ENCODE data around the gene GABBR2. TPM values are rescaled to one million over a fixed set of nuclear protein-coding genes. Genes with fewer than 3 reads are reported as not detected.

The GABBR2 gene
- total and polyA plus RNA-seq, 5 experiments from 2014 or later: not detected

- H3K36me3 Mint-ChIP-seq: no peaks in the 10 kb centered on the region
- no peaks in the 10 kb centered on the region for H3K9me3 Mint-ChIP-seq
- DNase-seq: no peak
- no peak overlapping the region for H3K27ac Mint-ChIP-seq
- POLR2A ChIA-PET: interaction anchor here (0.6 kb wide), 1 partner anchor 20 kb away, joined by 3 read pairs; no protein-coding TSS in a partner anchor
- H3K4me1 Mint-ChIP-seq: peaks cover 0 to 7% (median 2%) of the 10 kb centered on the region in 4 donors
- ATAC-seq: no peak
- no peak overlapping the region for H3K4me3 Mint-ChIP-seq
- peaks cover 0 to 2% (median 0%) of the 10 kb centered on the region in 5 donors for H3K27me3 Mint-ChIP-seq
These were observed 329.2 kb downstream of the GABBR2 start for GRCh38 chr9:98379572-98379971.

DNA sequence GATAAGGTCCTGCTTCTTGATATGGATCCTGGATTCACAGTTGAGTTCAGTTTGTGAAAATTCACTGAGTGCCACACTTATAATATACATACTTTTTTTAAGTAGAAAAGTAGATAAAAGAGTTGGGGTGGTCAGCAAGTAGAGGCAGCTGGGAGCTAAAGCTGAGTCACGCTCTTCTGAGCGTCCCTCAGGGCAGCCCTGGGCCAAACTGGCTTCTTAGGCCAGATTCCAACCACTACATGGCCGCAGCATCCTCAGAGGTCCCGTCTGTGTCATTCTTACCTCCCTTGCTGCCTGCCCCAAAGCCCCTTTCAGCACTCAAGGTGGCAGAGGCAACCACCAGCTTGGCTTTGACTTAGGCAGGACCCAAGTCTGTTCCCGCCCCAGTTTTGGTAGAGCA is 329.9 kb downstream of the GABBR2 start:
- ATAC-seq (no peak), DNase-seq (no peak)
- peaks cover 0 to 2% (median 0%) of the 10 kb centered on the region in 5 donors for H3K27me3 Mint-ChIP-seq
- no peaks in the 10 kb centered on the region for H3K36me3 Mint-ChIP-seq
- no peak overlapping the region for H3K4me3 Mint-ChIP-seq
- H3K9me3 Mint-ChIP-seq: no peaks in the 10 kb centered on the region
- POLR2A ChIA-PET: no interaction called here
- H3K27ac Mint-ChIP-seq: no peak overlapping the region
- peaks cover 0 to 7% (median 2%) of the 10 kb centered on the region in 4 donors for H3K4me1 Mint-ChIP-seq

- ATAC-seq (no peak), DNase-seq (no peak)
- H3K9me3 Mint-ChIP-seq: no peaks in the 10 kb centered on the region
- H3K27me3 Mint-ChIP-seq: peaks cover 0 to 2% (median 0%) of the 10 kb centered on the region in 5 donors
- no peaks in the 10 kb centered on the region for H3K36me3 Mint-ChIP-seq
- no peak overlapping the region for H3K4me3 Mint-ChIP-seq
- POLR2A ChIA-PET: no interaction called here
- H3K27ac Mint-ChIP-seq: peak overlapping the region in 1 of 10 donors; percentile 68
- peaks cover 0 to 7% (median 2%) of the 10 kb centered on the region in 4 donors for H3K4me1 Mint-ChIP-seq
These were observed 330.4 kb downstream of the GABBR2 start for GRCh38 chr9:98378206-98378780.

- POLR2A ChIA-PET: no interaction called here
- Mint-ChIP-seq H3K36me3 (no peaks in the 10 kb centered on the region), H3K27me3 (peaks cover 0 to 2% (median 0%) of the 10 kb centered on the region in 5 donors), H3K4me1 (peaks cover 0 to 6% (median 2%) of the 10 kb centered on the region in 4 donors), H3K27ac (no peak overlapping the region), H3K9me3 (no peaks in the 10 kb centered on the region), H3K4me3 (no peak overlapping the region)
- ATAC-seq (no peak), DNase-seq (no peak)
These were observed 333.5 kb downstream of the GABBR2 start for GRCh38 chr9:98375138-98375726.

DNA sequence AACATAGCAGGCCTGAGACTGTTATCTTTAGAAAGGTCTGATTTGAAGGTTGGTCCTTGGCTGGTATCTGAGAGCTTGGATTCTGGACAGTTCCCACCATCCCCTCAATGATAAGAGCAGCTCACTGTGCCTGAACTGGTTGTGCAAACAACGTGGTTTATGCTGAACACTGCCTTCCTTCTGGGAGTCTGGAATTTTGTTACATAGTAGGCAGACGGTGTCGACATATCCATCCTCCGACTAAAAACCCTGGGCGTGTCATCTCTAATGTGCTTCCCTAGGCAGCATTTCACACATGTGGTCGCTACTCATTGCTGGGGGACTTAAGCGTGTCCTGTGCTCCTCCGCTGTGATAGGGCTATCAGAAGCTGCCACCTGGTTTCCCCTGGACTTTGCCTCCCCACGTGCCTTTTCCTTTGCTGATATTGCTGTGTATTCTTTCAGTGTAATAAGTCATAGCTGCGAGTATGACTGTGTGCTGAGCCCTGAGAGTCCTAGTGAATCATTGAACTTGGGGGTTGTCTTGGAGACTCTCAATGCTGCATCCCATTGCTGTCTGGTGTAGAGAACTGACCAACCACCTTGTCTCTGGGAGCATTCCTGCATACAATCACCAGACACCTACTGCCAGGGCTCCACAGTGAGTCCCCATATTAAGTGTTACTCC is 334.2 kb downstream of the GABBR2 start:
- H3K27ac Mint-ChIP-seq: no peak overlapping the region
- peaks cover 0 to 3% (median 0%) of the 10 kb centered on the region in 5 donors for H3K27me3 Mint-ChIP-seq
- ATAC-seq (no peak), DNase-seq (no peak)
- POLR2A ChIA-PET: no interaction called here
- peaks cover 0 to 5% (median 2%) of the 10 kb centered on the region in 4 donors for H3K4me1 Mint-ChIP-seq
- no peaks in the 10 kb centered on the region for H3K9me3 Mint-ChIP-seq
- no peak overlapping the region for H3K4me3 Mint-ChIP-seq
- H3K36me3 Mint-ChIP-seq: no peaks in the 10 kb centered on the region

DNA sequence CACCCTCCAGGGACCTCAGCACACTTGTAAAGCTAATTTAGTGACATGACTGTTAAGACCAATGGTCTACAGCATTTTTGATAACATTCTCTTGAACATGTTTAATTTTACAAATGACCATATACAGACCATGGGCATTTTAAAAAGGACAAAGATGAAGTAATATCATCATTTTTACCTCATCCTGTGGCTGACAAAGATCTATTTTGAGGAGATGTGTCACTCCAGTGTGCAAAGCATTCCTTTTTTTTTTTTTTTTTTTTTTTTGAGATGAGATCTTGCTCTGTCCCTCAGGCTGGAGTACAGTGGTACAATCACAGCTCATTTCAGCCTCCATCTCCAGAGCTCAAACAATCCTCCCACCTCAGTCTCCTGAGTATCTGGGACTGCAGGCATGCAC is 335.1 kb downstream of the GABBR2 start:
- Mint-ChIP-seq H3K36me3 (no peaks in the 10 kb centered on the region), H3K27ac (no peak overlapping the region), H3K4me3 (no peak overlapping the region), H3K27me3 (peaks cover 0 to 8% (median 3%) of the 10 kb centered on the region in 5 donors), H3K9me3 (no peaks in the 10 kb centered on the region), H3K4me1 (peaks cover 0 to 5% (median 2%) of the 10 kb centered on the region in 4 donors)
- POLR2A ChIA-PET: no interaction called here
- DNase-seq: no peak
- ATAC-seq: no peak

DNA sequence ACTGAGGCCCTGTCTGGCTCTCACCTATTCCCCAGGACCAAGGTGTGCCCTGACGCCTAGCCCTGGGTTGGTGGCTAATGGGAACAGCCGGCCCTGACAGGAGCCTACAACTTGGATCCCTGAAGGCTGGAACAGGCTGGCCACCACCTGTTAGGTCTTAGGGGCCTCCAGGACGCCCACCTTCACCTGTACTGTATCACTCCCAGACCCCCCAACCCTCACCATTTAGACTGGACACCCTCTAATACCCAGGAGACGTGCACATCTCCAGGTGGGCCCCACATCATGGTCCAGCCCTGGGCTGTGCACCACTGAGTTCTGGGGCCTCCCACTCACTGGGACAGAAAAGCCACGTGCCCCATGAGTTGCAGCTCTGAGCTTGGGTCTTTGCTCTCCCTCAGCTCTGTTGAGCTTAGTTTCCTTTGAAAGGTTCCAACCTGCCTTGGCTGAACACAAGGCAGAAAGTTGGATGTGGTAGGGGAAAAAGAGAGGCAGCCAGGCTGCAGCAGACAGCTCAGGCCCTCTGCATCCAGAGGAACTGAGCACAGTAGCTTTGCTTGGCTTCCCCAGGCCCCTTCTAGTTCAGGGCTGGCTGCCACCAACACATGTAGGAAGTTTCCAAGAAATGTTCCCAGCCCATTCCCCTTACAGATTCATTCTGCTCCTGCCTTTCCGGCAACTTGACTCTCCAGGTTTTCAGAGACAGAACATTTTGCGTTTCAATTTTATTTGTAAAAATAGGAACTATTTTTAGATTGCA is 336.5 kb downstream of the GABBR2 start:
- Mint-ChIP-seq H3K4me1 (peaks cover 0 to 5% (median 2%) of the 10 kb centered on the region in 4 donors), H3K27ac (no peak overlapping the region), H3K27me3 (peaks cover 2 to 17% (median 6%) of the 10 kb centered on the region in 5 donors), H3K4me3 (no peak overlapping the region), H3K36me3 (no peaks in the 10 kb centered on the region), H3K9me3 (peaks cover 0 to 4% (median 0%) of the 10 kb centered on the region in 9 donors)
- DNase-seq: no peak
- POLR2A ChIA-PET: no interaction called here
- ATAC-seq: no peak

- no peak for ATAC-seq
- Mint-ChIP-seq H3K27me3 (peaks cover 3 to 25% (median 8%) of the 10 kb centered on the region in 5 donors), H3K4me1 (peaks cover 0 to 5% (median 2%) of the 10 kb centered on the region in 4 donors)
These were observed 337.8 kb downstream of the GABBR2 start for GRCh38 chr9:98370976-98371315.

DNA sequence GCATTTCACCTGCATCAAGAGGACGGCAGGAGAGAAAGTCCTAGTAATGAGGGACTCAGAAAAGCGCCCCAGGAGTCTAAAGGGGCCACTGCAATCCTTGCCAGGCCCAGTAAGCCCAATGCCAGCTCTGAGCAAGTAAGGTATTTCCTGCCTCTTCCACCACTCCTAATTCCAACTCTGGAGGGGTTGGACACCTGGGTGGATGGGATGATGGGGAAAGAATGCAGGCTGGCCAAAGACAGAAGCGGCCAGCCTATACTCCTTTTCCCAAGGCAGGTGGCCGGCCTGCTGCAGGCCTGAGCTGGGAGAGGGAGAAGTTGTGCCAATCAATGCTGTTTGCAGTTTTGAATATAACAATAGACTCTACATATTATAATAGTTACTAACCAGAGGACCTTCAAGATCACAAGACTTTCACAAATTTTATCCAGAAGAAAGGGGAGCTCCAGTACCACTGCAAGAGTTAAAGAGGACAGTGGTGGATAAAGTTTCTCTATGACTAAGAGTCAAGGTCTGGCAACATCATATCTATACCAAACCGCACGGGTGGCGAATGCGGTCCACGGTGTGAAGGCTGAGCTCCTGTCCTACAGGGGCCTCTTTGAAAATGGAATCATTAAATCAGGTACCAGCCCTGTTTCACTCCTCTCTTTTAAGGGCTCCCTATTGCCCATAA is 338.3 kb downstream of the GABBR2 start:
- no peak for ATAC-seq
- H3K27ac Mint-ChIP-seq: no peak overlapping the region

More at GRCh38 chr9:98370976-98371315, 337.8 kb downstream of the GABBR2 start:
- Mint-ChIP-seq H3K27ac (no peak overlapping the region), H3K36me3 (peaks cover 0 to 10% (median 6%) of the 10 kb centered on the region in 3 donors), H3K9me3 (peaks cover 0 to 15% (median 4%) of the 10 kb centered on the region in 9 donors), H3K4me3 (no peak overlapping the region)
- no peak for DNase-seq
- POLR2A ChIA-PET: no interaction called here

GRCh38 chr9:98369896-98370295 is 338.8 kb downstream of the GABBR2 start:
- POLR2A ChIA-PET: no interaction called here
- Mint-ChIP-seq H3K36me3 (peaks cover 0 to 17% (median 12%) of the 10 kb centered on the region in 3 donors), H3K4me1 (no peaks in the 10 kb centered on the region), H3K9me3 (peaks cover 0 to 25% (median 10%) of the 10 kb centered on the region in 9 donors), H3K4me3 (no peak overlapping the region), H3K27ac (no peak overlapping the region), H3K27me3 (peaks cover 3 to 25% (median 10%) of the 10 kb centered on the region in 5 donors)
- ATAC-seq (no peak), DNase-seq (no peak)

More for the DNA sequence above, 338.3 kb downstream of the GABBR2 start:
- H3K4me1 Mint-ChIP-seq: peaks cover 0 to 5% (median 2%) of the 10 kb centered on the region in 4 donors
- no peak for DNase-seq
- peaks cover 3 to 25% (median 8%) of the 10 kb centered on the region in 5 donors for H3K27me3 Mint-ChIP-seq
- no peak overlapping the region for H3K4me3 Mint-ChIP-seq
- POLR2A ChIA-PET: no interaction called here
- peaks cover 0 to 15% (median 7%) of the 10 kb centered on the region in 3 donors for H3K36me3 Mint-ChIP-seq
- peaks cover 0 to 20% (median 8%) of the 10 kb centered on the region in 9 donors for H3K9me3 Mint-ChIP-seq

GRCh38 chr9:98369471-98369870 is 339.3 kb downstream of the GABBR2 start:
- Mint-ChIP-seq H3K27ac (no peak overlapping the region), H3K9me3 (peaks cover 0 to 27% (median 11%) of the 10 kb centered on the region in 9 donors), H3K4me3 (no peak overlapping the region), H3K27me3 (peaks cover 3 to 25% (median 10%) of the 10 kb centered on the region in 5 donors), H3K36me3 (peaks cover 0 to 17% (median 14%) of the 10 kb centered on the region in 3 donors), H3K4me1 (no peaks in the 10 kb centered on the region)
- POLR2A ChIA-PET: no interaction called here
- ATAC-seq (no peak), DNase-seq (no peak)

- DNase-seq (no peak), ATAC-seq (no peak)
- Mint-ChIP-seq H3K9me3 (peaks cover 0 to 27% (median 11%) of the 10 kb centered on the region in 9 donors), H3K27ac (peak overlapping the region in 1 of 10 donors; percentile 40), H3K36me3 (peaks cover 0 to 17% (median 14%) of the 10 kb centered on the region in 3 donors), H3K27me3 (peaks cover 3 to 25% (median 10%) of the 10 kb centered on the region in 5 donors), H3K4me3 (no peak overlapping the region), H3K4me1 (no peaks in the 10 kb centered on the region)
- POLR2A ChIA-PET: no interaction called here
These were observed 339.7 kb downstream of the GABBR2 start for GRCh38 chr9:98369066-98369425.

Data from naive thymus-derived CD8-positive, alpha-beta T cell (primary cell).